ENCODE data around the gene RUVBL2.
"Not testable (repeated sequence)": the region's sequence is repeated elsewhere in the genome, so short reads cannot be mapped to it uniquely, and the experiment has no call there.

The RUVBL2 gene

DNA sequence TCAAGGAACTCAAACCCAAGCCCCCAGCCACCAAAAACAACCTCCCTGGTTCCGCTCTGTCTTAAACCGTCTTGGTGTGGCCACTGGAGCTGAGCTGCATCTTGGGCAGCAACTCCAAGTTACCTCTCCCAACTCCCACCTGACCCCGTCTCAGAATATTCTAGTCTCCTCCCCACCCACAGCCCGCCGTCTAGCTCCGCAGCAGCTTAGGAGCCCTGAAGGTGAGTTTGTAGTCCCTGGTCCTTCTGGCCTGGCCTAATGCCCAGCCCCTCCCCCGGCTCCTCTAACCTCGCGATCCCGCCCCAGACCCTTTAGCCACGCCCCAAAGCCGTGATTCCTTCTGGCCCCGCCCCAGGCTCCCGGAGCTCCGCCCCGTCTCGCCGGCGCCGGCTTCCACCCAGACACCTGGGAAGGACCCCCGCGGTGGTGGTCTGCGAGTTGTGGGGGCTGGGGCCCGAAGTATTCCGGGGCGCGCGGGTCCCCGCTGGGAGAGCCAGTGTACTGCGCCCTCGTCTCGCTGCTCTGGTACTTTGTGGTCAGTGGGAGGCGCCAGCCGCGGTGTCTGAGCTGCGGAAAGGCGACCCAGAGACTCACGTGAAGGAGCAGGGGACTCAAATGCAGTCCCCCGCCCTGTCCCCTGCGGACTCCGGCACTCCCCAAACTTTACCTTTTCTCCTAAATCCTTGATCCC is 25.7 kb downstream of the RUVBL2 start:
- no peak for TF ChIP-seq SPI1 (IDR thresholded peaks at IDR 0.05; ENCODE audit: borderline replicate concordance, low read depth)

DNA sequence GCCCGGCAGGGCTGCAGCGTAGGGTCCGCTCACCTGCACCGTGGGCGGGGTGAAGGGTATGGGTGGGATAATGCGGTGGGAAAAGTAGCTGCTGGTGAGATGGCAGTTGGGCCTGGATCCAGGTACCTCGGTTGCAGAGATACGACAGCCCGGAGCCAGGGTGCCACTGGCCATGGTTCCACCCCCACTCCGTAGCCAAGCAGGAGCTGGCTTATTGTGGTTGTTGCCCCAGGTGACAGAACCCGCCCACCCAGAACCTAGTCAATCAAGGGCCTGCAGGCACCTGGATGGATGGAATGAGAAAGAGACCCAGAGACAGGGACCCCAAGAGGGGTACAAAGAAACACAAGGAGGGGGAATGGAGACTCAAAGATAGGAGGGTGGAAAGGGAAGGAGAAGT is 26.7 kb downstream of the RUVBL2 start:
- TF ChIP-seq, protein P1, sequence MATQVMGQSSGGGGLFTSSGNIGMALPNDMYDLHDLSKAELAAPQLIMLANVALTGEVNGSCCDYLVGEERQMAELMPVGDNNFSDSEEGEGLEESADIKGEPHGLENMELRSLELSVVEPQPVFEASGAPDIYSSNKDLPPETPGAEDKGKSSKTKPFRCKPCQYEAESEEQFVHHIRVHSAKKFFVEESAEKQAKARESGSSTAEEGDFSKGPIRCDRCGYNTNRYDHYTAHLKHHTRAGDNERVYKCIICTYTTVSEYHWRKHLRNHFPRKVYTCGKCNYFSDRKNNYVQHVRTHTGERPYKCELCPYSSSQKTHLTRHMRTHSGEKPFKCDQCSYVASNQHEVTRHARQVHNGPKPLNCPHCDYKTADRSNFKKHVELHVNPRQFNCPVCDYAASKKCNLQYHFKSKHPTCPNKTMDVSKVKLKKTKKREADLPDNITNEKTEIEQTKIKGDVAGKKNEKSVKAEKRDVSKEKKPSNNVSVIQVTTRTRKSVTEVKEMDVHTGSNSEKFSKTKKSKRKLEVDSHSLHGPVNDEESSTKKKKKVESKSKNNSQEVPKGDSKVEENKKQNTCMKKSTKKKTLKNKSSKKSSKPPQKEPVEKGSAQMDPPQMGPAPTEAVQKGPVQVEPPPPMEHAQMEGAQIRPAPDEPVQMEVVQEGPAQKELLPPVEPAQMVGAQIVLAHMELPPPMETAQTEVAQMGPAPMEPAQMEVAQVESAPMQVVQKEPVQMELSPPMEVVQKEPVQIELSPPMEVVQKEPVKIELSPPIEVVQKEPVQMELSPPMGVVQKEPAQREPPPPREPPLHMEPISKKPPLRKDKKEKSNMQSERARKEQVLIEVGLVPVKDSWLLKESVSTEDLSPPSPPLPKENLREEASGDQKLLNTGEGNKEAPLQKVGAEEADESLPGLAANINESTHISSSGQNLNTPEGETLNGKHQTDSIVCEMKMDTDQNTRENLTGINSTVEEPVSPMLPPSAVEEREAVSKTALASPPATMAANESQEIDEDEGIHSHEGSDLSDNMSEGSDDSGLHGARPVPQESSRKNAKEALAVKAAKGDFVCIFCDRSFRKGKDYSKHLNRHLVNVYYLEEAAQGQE (IDR thresholded peaks at IDR 0.05; ENCODE audit: insufficient replicate concordance, low read depth) = no peak
- TF ChIP-seq SPI1 (IDR thresholded peaks at IDR 0.05; ENCODE audit: borderline replicate concordance, low read depth) (no peak), GABPA (IDR thresholded peaks at IDR 0.05; ENCODE audit: low read depth) (no peak), POLR2AphosphoS5 (IDR thresholded peaks at IDR 0.05; ENCODE audit: low read depth) (no peak)
- TF ChIP-seq, protein P2, sequence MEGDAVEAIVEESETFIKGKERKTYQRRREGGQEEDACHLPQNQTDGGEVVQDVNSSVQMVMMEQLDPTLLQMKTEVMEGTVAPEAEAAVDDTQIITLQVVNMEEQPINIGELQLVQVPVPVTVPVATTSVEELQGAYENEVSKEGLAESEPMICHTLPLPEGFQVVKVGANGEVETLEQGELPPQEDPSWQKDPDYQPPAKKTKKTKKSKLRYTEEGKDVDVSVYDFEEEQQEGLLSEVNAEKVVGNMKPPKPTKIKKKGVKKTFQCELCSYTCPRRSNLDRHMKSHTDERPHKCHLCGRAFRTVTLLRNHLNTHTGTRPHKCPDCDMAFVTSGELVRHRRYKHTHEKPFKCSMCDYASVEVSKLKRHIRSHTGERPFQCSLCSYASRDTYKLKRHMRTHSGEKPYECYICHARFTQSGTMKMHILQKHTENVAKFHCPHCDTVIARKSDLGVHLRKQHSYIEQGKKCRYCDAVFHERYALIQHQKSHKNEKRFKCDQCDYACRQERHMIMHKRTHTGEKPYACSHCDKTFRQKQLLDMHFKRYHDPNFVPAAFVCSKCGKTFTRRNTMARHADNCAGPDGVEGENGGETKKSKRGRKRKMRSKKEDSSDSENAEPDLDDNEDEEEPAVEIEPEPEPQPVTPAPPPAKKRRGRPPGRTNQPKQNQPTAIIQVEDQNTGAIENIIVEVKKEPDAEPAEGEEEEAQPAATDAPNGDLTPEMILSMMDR (IDR thresholded peaks at IDR 0.05; ENCODE audit: insufficient read depth, low read length) = no peak

More for the DNA sequence above, 25.7 kb downstream of the RUVBL2 start:
- Histone ChIP-seq H3K27me3 (ENCODE audit: insufficient read depth, poor library complexity, severe bottlenecking) (peaks cover 35% of the 10 kb centered on the region), H3K4me3 (replicated peaks; ENCODE audit: insufficient read depth, low read length) (peak overlapping the region; percentile 16), H3K27ac (replicated peaks) (no peak overlapping the region)
- no peak for DNase-seq (ENCODE audit: low read depth in 1 of 2, low spot score in 1 of 2)

DNA sequence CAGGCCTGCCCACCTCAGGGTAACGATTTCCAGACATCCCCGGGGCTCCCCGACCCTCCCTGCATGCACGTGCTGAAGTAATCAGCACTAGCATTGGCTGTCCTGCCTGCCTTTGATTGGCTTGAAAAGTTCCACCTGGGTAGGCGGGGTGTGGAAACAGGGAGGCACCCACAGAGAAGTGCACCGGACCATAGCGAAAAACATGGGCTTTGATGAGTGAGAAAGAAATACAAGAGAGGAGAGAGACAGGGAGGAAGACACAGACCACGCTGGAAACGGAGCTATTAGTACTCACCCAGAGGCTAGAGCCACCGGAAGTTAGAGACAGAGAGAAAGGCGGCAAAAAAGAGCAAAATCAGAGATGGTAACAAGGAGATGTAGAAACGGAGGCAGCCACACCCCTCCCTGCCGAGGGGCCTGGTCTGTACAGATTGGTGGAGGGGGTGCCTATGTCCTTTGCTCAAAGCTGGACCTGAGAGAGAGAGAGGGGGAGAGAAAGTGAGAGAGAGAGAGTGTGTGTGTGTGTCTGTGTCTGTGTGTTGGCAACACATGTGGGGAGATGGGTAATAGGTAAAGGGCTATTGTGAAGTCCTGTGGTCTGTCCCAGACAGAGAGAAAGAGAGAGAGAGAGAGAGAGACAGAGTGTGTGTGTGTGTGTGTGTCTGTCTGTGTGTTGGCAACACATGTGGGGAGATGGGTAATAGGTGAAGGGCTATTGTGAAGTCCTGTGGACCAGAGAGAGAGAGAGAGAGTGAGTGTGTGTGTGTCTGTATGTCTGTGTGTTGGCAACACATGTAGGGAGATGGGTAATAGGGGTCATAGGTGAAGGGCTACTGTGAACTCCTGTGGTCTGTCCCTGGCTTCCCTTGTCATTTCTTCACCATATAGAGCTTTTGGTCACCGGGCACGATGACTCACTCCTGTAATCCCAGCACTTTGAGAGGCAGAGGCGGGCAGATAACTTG is 27.5 kb downstream of the RUVBL2 start:
- DNase-seq (ENCODE audit: low read depth in 1 of 2, low spot score in 1 of 2) = no peak
- TF ChIP-seq, protein P1 (IDR thresholded peaks at IDR 0.05; ENCODE audit: insufficient replicate concordance, low read depth) = no peak
- TF ChIP-seq POLR2AphosphoS5 (IDR thresholded peaks at IDR 0.05; ENCODE audit: low read depth) (no peak), SPI1 (IDR thresholded peaks at IDR 0.05; ENCODE audit: borderline replicate concordance, low read depth) (no peak), GABPA (IDR thresholded peaks at IDR 0.05; ENCODE audit: low read depth) (no peak)
- TF ChIP-seq, protein P2 (IDR thresholded peaks at IDR 0.05; ENCODE audit: insufficient read depth, low read length) = no peak
- H3K4me3 ChIP-seq (replicated peaks; ENCODE audit: insufficient read depth, low read length) = no peak overlapping the region
- H3K27ac ChIP-seq (replicated peaks) = no peak overlapping the region
- H3K27me3 ChIP-seq (ENCODE audit: insufficient read depth, poor library complexity, severe bottlenecking) = peaks cover 35% of the 10 kb centered on the region

More for the DNA sequence above, 26.7 kb downstream of the RUVBL2 start:
- no peak for DNase-seq (ENCODE audit: low read depth in 1 of 2, low spot score in 1 of 2)
- Histone ChIP-seq H3K27me3 (ENCODE audit: insufficient read depth, poor library complexity, severe bottlenecking) (peaks cover 35% of the 10 kb centered on the region), H3K4me3 (replicated peaks; ENCODE audit: insufficient read depth, low read length) (no peak overlapping the region), H3K27ac (replicated peaks) (no peak overlapping the region)

DNA sequence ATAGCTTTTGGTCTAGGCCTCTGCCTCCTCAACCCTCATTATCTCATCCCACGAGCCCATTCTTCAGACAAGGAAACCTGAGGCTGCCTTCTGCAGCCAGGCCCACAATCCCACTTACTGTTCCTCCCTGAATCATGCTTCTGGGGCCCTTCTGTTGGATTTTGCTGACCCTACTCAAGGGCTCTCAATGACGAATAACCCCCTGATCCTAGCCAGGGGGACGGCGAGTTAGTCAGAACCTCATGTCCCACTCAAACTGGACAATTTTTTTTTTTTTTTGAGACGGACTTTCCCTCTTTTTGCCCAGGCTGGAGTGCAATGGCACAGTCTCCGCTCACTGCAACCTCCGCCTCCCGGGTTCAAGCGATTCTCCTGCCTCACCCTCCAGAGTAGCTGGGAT is 28.4 kb downstream of the RUVBL2 start:
- TF ChIP-seq, protein P2 (IDR thresholded peaks at IDR 0.05; ENCODE audit: insufficient read depth, low read length) = no peak
- no peak for TF ChIP-seq SPI1 (IDR thresholded peaks at IDR 0.05; ENCODE audit: borderline replicate concordance, low read depth)
- TF ChIP-seq, protein P1 (IDR thresholded peaks at IDR 0.05; ENCODE audit: insufficient replicate concordance, low read depth) = no peak
- no peak for TF ChIP-seq GABPA (IDR thresholded peaks at IDR 0.05; ENCODE audit: low read depth)
- no peak for TF ChIP-seq POLR2AphosphoS5 (IDR thresholded peaks at IDR 0.05; ENCODE audit: low read depth)
- Histone ChIP-seq H3K4me3 (replicated peaks; ENCODE audit: insufficient read depth, low read length) (no peak overlapping the region), H3K27me3 (ENCODE audit: insufficient read depth, poor library complexity, severe bottlenecking) (peaks cover 35% of the 10 kb centered on the region), H3K27ac (replicated peaks) (no peak overlapping the region)
- DNase-seq (ENCODE audit: low read depth in 1 of 2, low spot score in 1 of 2) = no peak

DNA sequence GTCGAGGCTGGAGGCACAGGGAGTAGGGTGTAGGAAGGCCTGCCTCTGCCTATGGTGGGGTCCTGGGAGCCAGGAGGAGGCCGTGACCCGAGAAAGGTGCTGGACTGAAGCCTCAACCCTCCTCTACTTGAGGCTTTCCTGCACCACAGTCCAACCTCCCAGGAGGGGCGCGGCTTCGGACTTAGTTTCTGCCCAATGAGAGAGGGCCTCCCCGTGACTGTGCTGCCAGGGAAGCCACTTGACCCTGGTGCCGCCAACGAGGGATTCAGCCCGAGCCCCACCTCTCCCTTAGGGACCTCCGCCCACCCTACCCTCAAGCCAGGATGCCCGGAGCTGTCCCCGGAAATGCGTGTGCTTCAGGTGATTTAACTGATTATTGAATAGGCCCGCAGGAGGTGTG is 30.5 kb downstream of the RUVBL2 start, which contains the start of gene CGB3:
Gene CGB3, minus strand, starts transcription at position 101 of the 400 bp plus-strand sequence. CDS start 362 bp downstream, outside the sequence.
- not testable (repeated sequence) for H3K4me3 ChIP-seq (replicated peaks; ENCODE audit: insufficient read depth, low read length); DNase-seq (ENCODE audit: low read depth in 1 of 2, low spot score in 1 of 2)
- H3K27me3 ChIP-seq (ENCODE audit: insufficient read depth, poor library complexity, severe bottlenecking) = peaks cover 19% of the 10 kb centered on the region

More for the DNA sequence above, 30.5 kb downstream of the RUVBL2 start, which contains the start of gene CGB3:
- H3K27ac ChIP-seq (replicated peaks) = not testable (repeated sequence)
